ENCODE results near the gene CGB2.

The CGB2 gene

GRCh38 chr19:49031642-49032301 lies at the start of gene CGB2:
Gene CGB2, plus strand, starts transcription at chr19:49031890. Its CDS starts 206 bp downstream, at chr19:49032096.
- ATAC-seq (peak; percentile 76), DNase-seq (peak; percentile 79)

GRCh38 chr19:48982280-48982679 lies 49.4 kb upstream of the CGB2 start:
- ATAC-seq (no peak), DNase-seq (no peak)

DNA sequence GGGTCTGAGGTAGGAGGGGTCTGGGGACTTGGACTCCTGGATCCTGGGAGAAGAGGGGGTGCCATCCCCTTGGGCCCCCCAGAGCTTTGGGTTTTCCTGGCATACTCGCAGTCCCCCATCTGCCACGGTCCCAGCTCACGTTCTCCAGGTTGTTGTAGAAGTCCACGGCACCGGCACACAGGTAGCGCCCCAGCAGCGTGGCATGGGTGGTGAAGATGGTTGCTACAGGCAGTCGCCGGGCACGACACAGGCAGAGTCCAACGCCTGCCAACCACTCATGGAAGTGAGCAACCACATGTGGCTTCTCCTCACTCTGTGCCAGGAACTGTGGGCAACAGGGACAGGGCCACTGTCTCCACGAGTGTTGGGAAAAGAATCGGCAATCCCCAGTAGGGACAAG lies 46.0 kb upstream of the CGB2 start:
- ATAC-seq (no peak), DNase-seq (no peak)

DNA sequence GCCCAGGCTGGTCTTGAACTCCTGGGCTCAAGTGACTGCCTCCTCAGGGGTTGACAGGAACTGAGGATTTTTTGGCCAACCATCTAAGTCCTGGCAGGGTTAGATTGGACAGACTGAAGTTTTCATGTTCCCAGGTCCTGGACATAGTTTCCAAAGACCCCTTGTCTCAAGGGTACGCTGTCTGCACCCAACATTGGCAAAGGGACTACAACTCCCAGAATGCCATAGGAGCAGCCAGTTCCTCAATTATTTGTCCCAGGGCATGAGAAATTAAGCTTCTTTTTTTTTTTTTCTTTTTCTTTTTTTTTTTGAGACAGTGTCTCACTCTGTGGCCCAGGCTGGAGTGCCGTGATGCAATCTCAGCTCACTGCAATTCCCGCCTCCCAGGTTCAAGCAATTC lies 45.5 kb upstream of the CGB2 start:
- ATAC-seq, result no peak
- DNase-seq, result no peak

DNA sequence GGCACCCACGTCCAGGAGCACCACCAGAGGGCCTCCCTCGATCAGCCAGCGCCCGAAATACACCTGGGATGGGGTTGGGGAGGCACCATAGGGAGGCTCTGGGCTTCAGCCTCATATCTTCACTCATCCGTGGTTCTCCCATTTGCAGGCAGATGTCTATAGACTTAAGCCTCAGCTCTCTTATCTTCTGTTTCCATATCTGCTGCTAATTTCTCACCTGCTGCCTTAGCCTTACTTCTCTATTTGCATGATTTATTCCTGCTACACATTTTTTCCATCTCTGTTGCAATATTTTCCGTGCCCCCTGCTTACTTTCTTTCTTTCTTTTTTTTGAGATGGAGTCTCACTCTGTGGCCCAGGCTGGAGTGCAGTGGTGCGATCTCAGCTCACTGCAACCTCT lies 44.4 kb upstream of the CGB2 start:
- ATAC-seq (peak; percentile 67), DNase-seq (no peak)

GRCh38 chr19:48988286-48988685 lies 43.4 kb upstream of the CGB2 start:
- ATAC-seq (no peak), DNase-seq (no peak)

DNA sequence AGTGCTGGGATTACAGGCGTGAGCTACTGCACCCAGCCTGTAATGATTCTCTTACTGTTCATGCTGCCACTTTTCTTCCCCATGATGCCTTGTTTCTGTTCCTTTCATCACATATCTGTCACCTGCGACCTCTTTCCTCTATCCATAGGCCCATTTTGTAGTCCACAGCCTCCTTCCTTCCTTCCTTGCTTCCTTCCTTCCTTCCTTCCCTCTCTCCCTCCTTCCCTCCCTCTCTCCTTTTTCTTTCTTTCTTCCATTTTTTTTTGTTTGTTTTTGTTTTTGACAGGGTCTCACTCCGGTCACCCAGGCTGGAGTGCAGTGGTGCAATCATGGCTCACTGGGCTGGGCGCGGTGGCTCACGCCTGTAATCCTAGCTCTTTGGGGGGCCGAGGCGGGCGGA lies 42.8 kb upstream of the CGB2 start:
- DNase-seq (no peak), ATAC-seq (no peak)

DNA sequence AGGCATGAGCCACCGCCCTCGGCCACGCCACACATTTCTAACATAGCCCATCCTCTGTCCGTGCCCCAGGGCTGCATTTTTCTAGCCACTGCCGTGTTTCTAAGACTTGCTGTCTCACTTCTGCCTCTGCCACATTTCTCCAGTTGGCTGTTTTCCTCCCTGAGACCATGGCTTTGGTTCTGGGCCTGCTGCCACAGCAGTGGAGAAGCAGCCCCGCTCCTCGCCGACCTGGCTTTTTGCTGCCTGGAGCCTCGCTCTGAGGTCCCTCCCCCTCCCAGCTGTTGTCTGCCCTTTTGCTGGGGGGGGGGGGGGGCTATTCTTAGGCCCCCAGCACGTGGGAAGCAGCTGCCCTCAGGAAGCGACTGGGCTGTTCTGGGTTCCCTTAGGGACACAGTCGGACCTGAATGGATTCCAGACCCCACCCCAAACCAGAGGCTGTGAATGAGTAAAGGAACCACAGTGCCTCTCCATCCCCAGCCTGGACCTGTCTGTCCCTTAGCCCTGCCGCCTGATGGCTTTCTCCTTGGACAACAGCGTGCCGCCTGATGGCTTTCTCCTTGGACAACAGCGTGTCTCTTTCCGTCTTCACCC lies 41.9 kb upstream of the CGB2 start:
- ATAC-seq (no peak), DNase-seq (no peak)

- DNase-seq (no peak), ATAC-seq (no peak)
These were observed 41.3 kb upstream of the CGB2 start for GRCh38 chr19:48990400-48990799.

DNA sequence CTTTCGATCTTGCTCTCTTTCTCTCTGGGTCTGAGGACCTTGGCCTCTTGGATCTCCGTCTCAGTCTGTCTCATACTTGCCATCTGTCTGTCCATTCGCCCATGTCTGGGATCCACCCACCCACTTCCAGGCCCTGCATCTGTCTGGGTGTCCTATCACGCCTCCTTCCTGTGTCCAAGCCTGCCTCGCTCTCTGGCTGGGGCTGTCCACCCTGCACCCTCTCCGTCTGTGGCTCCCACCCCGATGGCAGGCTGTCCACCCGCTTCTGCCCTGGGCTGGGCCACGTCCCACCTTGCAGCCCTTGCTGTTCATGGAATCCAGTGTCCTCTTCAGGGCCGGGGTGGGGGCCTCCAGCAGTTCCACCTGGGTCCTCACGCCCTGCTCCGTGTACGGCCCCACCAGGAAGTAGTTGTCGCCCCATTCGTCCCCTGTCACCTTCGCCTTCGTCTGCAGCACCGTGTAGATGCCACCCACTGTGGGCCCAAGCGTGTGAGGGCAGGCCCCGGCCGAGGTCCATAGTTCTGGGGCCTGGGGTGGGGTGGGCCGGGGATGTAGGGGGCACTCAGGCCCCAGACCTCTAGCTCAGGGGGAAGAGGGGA lies 40.6 kb upstream of the CGB2 start:
- no peak for ATAC-seq
- no peak for DNase-seq

DNA sequence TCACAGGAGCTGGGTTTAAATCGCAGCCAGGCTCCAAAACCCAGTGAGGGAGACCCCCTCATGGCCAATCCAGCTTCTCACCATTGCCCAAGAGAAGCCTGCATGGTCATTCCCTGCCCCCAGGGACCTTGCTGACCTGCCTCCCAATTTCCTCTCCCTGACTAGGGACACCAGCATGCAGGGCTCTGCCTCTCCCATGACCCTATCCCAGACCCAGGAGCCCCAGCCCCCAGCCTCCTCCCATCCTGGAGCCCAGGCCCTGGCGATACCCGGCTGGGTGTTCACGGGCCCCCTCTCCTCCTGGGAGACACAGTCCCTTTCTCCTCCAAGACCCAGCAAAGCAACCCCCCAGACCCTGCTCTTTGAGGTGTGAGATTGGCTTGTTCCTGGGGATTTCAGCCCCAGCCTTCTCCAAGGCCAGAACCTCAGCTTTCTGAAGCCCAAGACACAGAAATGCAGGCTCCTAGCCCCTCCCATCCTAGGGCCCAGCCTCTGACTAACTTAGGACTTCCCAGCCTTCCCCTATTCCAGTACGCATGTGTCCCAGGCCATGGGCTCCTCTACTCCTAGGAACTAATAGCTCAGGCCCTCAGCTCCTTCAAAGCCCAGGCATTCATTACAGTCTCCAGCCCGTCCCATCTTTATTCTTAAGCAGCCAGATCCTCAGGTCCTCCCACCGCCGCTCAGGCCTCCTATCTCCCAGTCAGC lies 39.7 kb upstream of the CGB2 start:
- ATAC-seq (no peak), DNase-seq (no peak)

DNA sequence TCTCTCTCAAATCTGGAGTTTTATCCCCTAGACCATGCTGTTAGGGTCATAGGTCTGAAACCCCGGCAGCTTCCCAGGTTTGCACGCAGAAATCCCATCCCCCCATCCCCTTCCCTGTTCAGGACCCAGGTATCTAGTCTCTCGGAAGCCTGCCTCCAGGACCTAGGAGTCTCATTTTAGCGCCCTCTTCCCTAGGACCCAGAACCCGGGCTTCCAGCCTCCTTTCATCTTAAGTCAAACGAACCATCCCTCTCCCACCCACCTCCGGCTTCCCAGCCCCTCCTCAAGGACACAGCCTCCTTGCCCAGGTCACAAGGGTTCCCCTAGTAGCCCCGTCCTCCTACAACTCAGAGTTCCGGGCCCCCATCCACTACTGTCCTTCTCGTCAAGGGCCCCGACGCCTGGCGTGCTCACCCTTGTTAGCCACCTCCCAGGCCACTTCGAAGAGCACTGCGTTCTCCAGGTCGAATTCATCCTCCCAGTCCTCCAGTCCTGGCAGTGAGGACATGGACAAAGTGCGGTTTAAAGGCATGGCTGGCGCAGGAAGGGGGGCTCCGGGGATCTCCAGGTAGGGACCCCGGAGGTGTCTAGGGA lies 39.0 kb upstream of the CGB2 start:
- ATAC-seq, result no peak

DNA sequence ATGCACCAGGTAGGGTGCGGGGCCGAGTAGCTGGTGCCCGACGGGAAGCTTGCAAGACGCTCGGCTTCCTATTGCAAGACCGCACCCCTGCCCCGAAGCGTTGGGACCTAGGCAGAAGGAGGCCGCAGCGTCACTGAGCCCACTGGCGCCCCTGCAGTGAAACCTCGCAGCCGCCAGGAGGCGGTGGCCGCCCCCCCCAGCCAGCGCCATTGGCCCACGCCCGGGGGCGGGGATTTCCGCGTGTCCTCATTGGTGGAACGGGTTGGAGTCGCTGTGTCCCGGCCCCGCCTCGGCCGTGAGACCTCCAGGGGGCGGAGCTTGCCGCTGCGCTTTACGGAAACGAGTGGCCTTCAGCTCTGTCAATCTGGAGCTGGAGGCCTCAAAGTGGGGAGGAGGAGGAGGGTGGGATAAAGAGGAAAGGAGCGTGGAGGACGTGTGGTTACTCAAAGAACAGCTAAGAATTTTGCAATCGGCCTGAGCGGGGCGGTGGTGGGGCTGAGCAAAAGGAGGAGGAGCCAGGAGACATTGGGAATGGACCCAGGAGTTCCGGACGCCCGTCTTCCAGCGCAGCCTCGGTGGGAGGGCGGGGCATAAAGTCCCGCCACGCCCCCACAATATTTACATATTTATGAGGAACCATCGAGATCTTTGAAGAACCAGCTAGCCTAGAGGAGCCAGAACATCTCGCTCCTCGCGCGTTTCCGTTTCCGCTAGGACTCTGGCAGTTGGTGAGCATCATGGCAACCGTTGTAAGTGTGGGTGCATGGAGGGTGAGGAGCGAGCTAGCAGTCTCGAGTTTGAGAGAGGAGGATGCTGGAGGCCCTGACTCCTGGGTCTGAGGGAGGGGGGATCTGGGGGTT lies 38.3 kb upstream of the CGB2 start, which contains the start of the genes GYS1 and RUVBL2:
GYS1 (minus strand) TSS at position 135 of the 860 bp plus-strand sequence. CDS start 197 bp downstream, outside the sequence.
RUVBL2 (plus strand) TSS at position 713 of the 860 bp plus-strand sequence; CDS start at position 738, 25 bp downstream.
- ATAC-seq (peak; percentile 95), DNase-seq (peak; percentile 100)

More for the DNA sequence above, 39.0 kb upstream of the CGB2 start:
- DNase-seq, result peak; percentile 31

- no peak for DNase-seq
- ATAC-seq, result no peak
These were observed 37.7 kb upstream of the CGB2 start for GRCh38 chr19:48994035-48994386.

DNA sequence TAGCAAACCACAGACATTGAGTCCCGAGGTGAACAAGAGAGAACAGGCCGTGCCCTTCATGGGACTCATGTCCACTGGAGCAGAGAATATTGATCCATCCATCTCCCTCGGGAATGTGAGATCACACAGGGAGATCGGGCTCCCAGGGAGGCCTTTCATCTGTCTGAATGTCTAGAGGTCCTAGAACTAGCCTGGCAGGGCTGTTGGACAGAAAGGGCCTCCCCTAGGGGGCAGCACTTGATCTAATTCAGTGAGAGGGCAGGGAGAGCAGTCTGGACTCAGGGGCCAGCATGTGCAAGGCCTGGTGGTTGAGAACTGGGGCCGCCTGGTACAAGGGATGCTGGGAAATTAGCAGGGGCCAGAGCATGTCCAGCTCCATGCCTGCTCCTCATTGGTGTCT lies 33.7 kb upstream of the CGB2 start:
- peak; percentile 75 for DNase-seq
- no peak for ATAC-seq

DNA sequence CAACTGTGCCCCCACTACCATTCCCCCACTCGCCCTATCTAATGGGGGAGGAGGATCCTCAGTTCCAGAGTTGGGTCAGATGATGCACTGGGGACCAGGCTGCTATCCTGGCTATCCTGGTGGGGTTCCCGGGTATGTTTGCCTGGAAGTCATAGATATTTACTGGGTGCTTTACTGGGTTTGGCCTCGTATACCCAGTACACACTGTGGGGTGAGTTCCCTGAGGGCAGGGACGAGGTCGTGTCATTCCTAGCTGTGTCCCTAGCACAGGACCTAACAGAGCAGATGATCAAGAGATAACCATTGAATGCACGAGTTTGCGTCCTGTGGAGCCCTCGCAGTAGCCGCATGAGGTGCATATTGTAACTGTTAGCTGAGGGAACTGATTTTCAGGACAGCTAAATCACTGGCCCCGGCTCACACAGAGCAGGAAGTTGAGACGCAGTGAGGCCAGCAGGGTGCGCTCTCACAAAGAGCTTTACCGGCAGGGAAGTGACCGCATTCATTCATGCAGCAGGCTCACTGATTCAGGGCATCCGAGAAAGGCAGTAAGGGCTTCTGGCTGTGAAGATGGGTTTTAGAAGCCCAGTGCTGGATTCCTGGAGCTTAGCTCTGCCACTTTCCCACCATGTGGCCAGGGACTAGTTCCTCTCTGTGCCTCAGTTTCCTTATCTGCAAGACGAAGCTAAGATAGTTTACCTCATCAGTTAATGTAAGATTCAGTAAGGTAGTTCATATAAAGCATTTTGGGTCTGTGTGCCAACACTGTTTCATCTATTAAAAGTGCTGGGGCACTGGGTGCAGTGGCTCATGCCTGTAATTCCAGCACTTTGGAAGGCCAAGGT lies 32.0 kb upstream of the CGB2 start:
- ATAC-seq, result peak; percentile 77
- peak; percentile 73 for DNase-seq

DNA sequence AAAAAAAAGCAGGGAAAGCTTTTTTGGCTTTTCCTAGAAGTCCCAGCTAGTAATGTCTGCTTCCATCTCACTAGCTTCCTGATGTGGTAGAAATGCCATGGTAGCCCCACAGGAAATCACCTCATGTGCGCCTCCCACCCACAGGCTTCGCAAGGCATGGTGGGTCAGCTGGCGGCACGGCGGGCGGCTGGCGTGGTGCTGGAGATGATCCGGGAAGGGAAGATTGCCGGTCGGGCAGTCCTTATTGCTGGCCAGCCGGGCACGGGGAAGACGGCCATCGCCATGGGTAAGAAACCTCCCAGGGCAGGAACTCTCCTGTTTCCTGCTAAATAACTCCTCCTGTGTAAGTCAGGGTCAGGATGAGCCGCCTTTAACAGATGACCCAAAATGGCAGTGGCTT lies 27.6 kb upstream of the CGB2 start:
- DNase-seq (no peak), ATAC-seq (no peak)

- no peak for DNase-seq
- no peak for ATAC-seq
These were observed 26.6 kb upstream of the CGB2 start for GRCh38 chr19:49004964-49005614.

GRCh38 chr19:49006905-49007304 lies 24.8 kb upstream of the CGB2 start:
- no peak for ATAC-seq
- no peak for DNase-seq

DNA sequence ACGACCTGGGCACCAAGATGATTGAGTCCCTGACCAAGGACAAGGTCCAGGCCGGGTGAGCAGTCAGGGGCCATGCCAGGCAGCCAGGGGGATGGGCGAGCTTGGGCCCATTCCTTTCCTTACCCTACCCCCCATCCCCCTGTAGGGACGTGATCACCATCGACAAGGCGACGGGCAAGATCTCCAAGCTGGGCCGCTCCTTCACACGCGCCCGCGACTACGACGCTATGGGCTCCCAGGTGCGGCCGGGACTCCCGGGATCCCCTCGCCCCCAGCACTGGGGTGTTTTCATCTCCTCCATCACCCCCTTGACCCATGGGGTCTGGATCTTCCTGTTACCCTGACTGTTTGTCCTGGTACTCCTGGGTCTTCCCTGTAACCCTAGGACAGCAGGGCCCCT lies 21.9 kb upstream of the CGB2 start:
- ATAC-seq (no peak), DNase-seq (no peak)
